HL-60 (cell line): Measurements from ENCODE around the gene BRSK2.

Source experiments
- DNase-seq, 2 experiments: peaks; one replicate each; pipeline ENCODE4 v3.0.0-alpha.2; 2010 to 2020; ENCODE audit warnings: low read depth in 1 of 2, low spot score in 1 of 2
- H3K27ac ChIP-seq: fragments of 250-450 bp; sonication (Bioruptor Pico); replicated peaks from 2 replicates; pipeline ENCODE4 v1.5.1; 2020; ENCODE audit warnings: mild to moderate bottlenecking, moderate library complexity
- H3K27me3 ChIP-seq: fragments of 250-450 bp; sonication (Bioruptor Pico); 2 replicates; pipeline ENCODE4 v1.5.1; 2021; ENCODE audit warnings: mild to moderate bottlenecking, moderate library complexity; ENCODE audit not compliant: insufficient read depth, poor library complexity, severe bottlenecking
- H3K4me3 ChIP-seq: replicated peaks from 2 replicates; pipeline ENCODE4 v1.5.1; 2011; ENCODE audit warnings: mild to moderate bottlenecking, control low read depth, low read length; ENCODE audit not compliant: insufficient read depth
- GABPA ChIP-seq: IDR thresholded peaks from 2 replicates; pipeline ENCODE4 v1.6.1; 2012; ENCODE audit warnings: low read depth
- POLR2AphosphoS5 ChIP-seq: IDR thresholded peaks from 2 replicates; pipeline ENCODE4 v1.6.1; 2012; ENCODE audit warnings: low read depth
- SPI1 ChIP-seq: IDR thresholded peaks from 2 replicates; pipeline ENCODE4 v1.6.1; 2012; ENCODE audit warnings: low read depth, mild to moderate bottlenecking, borderline replicate concordance
- TF ChIP-seq, protein P1 (sequence below): IDR thresholded peaks from 2 replicates; pipeline ENCODE4 v1.6.1; 2012; ENCODE audit warnings: low read depth; ENCODE audit not compliant: insufficient replicate concordance
- TF ChIP-seq, protein P2 (sequence below): IDR thresholded peaks from one replicate; pipeline ENCODE4 v1.5.1; 2011; ENCODE audit warnings: low read length, control low read depth, inconsistent platforms; ENCODE audit not compliant: insufficient read depth

The BRSK2 gene

DNA sequence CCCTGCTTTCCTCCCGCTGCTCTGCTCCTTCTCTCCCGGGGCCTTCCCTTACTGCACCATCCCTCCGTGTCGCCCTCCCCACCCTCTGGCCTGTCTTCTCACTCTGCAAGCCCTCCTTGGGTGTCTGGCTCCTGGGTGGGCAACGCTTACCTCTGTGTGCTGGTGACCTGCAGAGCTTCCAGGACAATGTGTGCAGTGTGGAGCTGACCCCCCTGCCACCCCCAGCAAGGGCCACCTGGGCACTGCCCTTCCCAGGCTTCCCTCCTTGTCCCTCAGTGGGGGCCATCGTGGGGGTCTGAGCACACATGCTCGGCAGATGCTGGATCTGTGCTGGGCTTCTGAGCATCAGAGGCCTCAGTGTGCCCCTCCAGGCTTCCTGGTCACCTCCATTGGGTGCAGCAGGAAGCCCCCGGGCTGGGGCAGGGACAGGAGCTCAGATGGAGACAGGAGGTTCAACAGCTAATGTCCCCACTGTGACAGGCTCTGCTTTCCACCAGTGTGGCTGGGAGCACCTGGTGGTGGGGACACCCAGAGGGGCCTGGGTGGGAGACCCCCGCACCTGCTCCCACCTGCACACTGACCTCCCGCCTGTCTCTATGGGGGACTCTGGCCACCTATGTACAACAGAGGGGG is 7.8 kb upstream of the BRSK2 start:
- no peak overlapping the region for H3K4me3 ChIP-seq
- no peak overlapping the region for H3K27ac ChIP-seq
- TF ChIP-seq, protein P1, sequence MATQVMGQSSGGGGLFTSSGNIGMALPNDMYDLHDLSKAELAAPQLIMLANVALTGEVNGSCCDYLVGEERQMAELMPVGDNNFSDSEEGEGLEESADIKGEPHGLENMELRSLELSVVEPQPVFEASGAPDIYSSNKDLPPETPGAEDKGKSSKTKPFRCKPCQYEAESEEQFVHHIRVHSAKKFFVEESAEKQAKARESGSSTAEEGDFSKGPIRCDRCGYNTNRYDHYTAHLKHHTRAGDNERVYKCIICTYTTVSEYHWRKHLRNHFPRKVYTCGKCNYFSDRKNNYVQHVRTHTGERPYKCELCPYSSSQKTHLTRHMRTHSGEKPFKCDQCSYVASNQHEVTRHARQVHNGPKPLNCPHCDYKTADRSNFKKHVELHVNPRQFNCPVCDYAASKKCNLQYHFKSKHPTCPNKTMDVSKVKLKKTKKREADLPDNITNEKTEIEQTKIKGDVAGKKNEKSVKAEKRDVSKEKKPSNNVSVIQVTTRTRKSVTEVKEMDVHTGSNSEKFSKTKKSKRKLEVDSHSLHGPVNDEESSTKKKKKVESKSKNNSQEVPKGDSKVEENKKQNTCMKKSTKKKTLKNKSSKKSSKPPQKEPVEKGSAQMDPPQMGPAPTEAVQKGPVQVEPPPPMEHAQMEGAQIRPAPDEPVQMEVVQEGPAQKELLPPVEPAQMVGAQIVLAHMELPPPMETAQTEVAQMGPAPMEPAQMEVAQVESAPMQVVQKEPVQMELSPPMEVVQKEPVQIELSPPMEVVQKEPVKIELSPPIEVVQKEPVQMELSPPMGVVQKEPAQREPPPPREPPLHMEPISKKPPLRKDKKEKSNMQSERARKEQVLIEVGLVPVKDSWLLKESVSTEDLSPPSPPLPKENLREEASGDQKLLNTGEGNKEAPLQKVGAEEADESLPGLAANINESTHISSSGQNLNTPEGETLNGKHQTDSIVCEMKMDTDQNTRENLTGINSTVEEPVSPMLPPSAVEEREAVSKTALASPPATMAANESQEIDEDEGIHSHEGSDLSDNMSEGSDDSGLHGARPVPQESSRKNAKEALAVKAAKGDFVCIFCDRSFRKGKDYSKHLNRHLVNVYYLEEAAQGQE: no peak
- TF ChIP-seq, protein P2, sequence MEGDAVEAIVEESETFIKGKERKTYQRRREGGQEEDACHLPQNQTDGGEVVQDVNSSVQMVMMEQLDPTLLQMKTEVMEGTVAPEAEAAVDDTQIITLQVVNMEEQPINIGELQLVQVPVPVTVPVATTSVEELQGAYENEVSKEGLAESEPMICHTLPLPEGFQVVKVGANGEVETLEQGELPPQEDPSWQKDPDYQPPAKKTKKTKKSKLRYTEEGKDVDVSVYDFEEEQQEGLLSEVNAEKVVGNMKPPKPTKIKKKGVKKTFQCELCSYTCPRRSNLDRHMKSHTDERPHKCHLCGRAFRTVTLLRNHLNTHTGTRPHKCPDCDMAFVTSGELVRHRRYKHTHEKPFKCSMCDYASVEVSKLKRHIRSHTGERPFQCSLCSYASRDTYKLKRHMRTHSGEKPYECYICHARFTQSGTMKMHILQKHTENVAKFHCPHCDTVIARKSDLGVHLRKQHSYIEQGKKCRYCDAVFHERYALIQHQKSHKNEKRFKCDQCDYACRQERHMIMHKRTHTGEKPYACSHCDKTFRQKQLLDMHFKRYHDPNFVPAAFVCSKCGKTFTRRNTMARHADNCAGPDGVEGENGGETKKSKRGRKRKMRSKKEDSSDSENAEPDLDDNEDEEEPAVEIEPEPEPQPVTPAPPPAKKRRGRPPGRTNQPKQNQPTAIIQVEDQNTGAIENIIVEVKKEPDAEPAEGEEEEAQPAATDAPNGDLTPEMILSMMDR: no peak
- TF ChIP-seq GABPA (no peak), POLR2AphosphoS5 (no peak)
- H3K27me3 ChIP-seq: peaks cover 20% of the 10 kb centered on the region
- DNase-seq: no peak

DNA sequence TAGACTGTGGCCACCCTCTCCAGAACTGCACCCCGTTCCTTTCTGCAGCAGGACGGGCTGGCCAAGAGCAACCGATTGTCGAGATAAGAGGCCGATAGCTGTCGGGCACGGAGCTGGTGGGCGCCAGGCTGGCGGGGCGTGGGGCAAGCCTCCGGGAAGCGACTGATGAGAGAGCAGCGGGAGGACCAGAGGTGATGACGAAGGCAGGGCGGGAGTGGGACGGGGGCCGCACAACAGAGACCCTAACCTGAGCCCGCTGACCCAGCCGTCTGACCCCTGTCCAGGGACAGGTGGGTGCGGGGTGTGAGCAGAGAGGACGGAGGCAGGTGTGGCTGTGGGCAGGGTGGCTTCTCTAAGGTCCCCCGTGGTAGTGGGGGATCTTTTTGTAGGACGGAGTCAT is 7.3 kb upstream of the BRSK2 start:
- no peak for TF ChIP-seq GABPA
- TF ChIP-seq, protein P1: no peak
- TF ChIP-seq SPI1: no peak
- TF ChIP-seq, protein P2: no peak
- no peak for TF ChIP-seq POLR2AphosphoS5
- Histone ChIP-seq H3K27ac (no peak overlapping the region), H3K27me3 (peaks cover 24% of the 10 kb centered on the region), H3K4me3 (no peak overlapping the region)
- no peak for DNase-seq

DNA sequence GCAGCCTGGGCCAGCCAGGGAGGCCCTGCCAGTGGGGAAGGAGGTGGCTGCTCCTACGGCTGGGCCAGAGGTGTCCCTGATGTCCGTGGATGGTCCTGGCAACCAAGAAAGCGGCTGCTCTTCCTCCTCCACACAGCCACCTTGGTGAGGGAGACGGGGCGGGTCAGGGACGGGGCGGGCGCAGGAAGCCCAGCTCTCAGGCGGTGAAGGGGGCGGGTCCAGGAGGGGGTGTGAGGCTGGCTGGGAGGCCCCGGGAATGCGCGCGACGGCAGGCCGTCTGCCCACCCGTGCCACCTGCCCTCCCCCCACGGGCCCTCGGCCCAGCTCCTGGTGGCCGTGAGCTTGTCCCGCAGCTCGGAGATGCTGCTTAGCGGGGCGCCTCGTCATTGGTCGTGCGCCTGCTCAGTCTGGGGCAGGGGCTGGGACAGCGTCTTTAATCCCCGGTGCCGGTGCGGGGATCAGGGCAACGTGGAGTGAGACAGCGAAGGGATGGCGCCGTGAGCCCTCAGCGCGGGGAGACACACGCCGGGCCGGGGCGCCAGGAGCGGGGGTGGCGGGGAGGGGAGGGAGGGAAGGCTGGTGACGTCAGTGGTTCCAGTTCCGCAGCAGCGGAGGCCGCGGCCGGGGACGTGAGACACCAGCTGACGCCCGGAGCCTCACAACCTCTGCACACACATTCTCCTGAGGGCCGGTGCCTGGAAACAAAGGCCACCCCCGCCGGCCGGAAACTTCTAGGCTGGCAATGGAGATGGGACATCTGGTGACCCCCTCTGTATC is 6.7 kb upstream of the BRSK2 start:
- no peak overlapping the region for H3K27ac ChIP-seq
- peaks cover 30% of the 10 kb centered on the region for H3K27me3 ChIP-seq

DNA sequence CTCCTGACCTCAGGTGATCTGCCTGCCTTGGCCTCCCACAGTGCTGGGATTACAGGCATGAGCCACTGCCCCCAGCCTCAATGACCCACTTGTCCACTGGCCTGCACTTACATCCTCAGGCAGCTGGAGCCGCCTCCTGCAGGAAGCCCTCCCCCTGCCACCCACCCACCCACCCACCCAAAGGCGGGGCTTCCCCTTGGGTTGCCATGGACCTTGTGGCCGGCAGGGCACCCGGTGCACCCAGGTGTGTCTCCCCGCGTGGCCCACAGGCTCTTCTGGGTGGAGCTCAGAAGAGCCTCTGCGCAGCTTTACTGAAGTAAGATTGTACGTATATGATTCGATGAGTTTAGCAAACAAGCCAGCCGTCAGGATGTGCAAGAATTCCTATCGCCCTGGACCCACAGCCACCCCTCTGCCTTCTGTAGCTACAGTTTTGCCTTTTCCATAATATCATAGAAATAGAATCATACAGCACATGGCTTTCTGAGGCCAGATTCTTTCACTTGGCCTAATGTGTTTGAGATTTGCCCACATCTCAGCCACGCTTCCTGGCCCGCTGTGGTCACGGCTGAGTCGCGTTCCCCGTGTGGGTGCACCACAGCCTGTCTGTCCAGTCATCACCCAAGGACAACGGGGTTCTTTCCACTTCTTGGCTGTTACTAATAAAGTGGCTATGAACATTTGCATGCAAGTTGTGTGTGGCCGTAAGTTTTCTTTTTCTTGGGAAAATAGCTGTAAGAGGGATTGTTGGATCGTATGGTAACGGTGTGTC is 5.3 kb upstream of the BRSK2 start:
- no peak for DNase-seq
- Histone ChIP-seq H3K27me3 (peaks cover 43% of the 10 kb centered on the region), H3K4me3 (no peak overlapping the region), H3K27ac (no peak overlapping the region)
- TF ChIP-seq SPI1 (no peak), GABPA (no peak), POLR2AphosphoS5 (no peak)
- TF ChIP-seq, protein P1: no peak
- TF ChIP-seq, protein P2: no peak

More for the DNA sequence above, 6.7 kb upstream of the BRSK2 start:
- peak; percentile 25; the same call in 1 of the 2 replicates for TF ChIP-seq SPI1
- no peak for TF ChIP-seq POLR2AphosphoS5
- DNase-seq: peak; percentile 40 to 52
- H3K4me3 ChIP-seq: peak overlapping the region; percentile 44
